Measurements from ENCODE around the gene TNFRSF6B. TPM values are rescaled to one million over a fixed set of nuclear protein-coding genes. Genes with fewer than 3 reads are reported as not detected.

Gene TNFRSF6B
- total RNA-seq, 2 donors from 2014 or later = 9.9 to 13.8 TPM

DNA sequence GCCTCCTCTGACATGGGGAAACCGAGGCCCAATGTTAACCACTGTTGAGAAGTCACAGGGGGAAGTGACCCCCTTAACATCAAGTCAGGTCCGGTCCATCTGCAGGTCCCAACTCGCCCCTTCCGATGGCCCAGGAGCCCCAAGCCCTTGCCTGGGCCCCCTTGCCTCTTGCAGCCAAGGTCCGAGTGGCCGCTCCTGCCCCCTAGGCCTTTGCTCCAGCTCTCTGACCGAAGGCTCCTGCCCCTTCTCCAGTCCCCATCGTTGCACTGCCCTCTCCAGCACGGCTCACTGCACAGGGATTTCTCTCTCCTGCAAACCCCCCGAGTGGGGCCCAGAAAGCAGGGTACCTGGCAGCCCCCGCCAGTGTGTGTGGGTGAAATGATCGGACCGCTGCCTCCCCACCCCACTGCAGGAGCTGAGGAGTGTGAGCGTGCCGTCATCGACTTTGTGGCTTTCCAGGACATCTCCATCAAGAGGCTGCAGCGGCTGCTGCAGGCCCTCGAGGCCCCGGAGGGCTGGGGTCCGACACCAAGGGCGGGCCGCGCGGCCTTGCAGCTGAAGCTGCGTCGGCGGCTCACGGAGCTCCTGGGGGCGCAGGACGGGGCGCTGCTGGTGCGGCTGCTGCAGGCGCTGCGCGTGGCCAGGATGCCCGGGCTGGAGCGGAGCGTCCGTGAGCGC is 1.6 kb downstream of the TNFRSF6B start:
- Histone ChIP-seq H3K9me3 (no peaks in the 10 kb centered on the region), H3K4me1 (peaks cover 37% of the 10 kb centered on the region), H3K4me3 (no peak overlapping the region), H3K27ac (no peak overlapping the region), H3K36me3 (replicated peaks in 1 of 2; ENCODE audit: insufficient read depth in 1 of 2, low read depth in 2 of 2) (no peaks in the 10 kb centered on the region), H3K27me3 (no peaks in the 10 kb centered on the region)
- no peak for ATAC-seq
- peak in 2 of 4 donors; percentile 5 to 11 for DNase-seq
- no peak for TF ChIP-seq POLR2A (IDR thresholded peaks at IDR 0.05)
- TF ChIP-seq, protein P1, sequence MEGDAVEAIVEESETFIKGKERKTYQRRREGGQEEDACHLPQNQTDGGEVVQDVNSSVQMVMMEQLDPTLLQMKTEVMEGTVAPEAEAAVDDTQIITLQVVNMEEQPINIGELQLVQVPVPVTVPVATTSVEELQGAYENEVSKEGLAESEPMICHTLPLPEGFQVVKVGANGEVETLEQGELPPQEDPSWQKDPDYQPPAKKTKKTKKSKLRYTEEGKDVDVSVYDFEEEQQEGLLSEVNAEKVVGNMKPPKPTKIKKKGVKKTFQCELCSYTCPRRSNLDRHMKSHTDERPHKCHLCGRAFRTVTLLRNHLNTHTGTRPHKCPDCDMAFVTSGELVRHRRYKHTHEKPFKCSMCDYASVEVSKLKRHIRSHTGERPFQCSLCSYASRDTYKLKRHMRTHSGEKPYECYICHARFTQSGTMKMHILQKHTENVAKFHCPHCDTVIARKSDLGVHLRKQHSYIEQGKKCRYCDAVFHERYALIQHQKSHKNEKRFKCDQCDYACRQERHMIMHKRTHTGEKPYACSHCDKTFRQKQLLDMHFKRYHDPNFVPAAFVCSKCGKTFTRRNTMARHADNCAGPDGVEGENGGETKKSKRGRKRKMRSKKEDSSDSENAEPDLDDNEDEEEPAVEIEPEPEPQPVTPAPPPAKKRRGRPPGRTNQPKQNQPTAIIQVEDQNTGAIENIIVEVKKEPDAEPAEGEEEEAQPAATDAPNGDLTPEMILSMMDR (IDR thresholded peaks at IDR 0.05) = no peak
- intact Hi-C loops (cut with DNase I) = no loop called here
- WGBS, 2 donors = 81 to 89% methylated on average over 35 to 40 of the region's 40 CpGs

DNA sequence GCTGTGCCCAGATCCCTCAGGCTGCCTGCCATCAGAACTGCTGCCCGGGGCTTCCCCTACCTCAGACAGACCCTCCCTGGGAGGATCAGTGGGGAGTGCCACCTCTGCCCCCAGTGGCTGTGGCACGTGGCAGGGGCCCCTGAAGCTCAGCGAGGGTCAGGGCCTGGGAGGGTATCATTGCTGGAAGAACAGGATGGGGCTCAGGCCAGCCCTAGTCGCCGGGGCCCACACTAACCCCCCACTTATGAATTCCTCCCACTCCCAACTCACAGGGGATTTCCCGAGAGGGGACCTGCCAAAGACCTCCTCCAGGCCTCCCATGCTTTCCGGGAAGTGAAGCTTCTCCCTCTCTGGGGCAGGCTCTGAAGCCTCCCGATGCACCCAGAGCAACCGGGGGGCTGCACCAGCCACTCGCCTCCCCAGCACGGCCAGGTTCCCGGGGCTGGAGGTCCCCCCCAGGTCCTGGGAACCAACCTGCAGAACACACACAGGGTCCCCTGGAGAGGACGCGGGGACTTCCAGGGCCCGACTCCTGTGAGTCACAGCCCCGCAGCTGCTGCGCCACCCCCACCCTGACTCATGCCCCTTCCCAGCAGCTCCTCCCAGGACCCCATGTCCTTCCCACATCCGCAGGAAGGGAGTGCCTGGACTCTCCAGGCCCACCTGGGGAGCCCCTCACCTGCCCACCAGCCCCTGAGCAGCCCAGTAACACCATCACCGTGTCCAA is 2.5 kb downstream of the TNFRSF6B start:
- Histone ChIP-seq H3K9me3 (no peaks in the 10 kb centered on the region), H3K36me3 (replicated peaks in 1 of 2; ENCODE audit: insufficient read depth in 1 of 2, low read depth in 2 of 2) (no peaks in the 10 kb centered on the region), H3K27ac (peak overlapping the region in 2 of 4 donors; percentile 54 to 57), H3K4me3 (no peak overlapping the region), H3K27me3 (no peaks in the 10 kb centered on the region), H3K4me1 (peaks cover 37% of the 10 kb centered on the region)
- TF ChIP-seq POLR2A (IDR thresholded peaks at IDR 0.05) = no peak
- TF ChIP-seq, protein P1 (IDR thresholded peaks at IDR 0.05) = no peak
- intact Hi-C loops (cut with DNase I) = no loop called here
- ATAC-seq (peak; percentile 41), DNase-seq (peak; percentile 7 to 59 (median 36))
- 67 to 73% methylated on average over 4 to 19 of the region's 19 CpGs for WGBS, 2 donors

- intact Hi-C loops (cut with DNase I) = loop anchor here (5.0 kb wide), 1 partner anchor 38 kb away; the partner anchor contains the start of genes LIME1 and SLC2A4RG
- Histone ChIP-seq H3K9me3 (no peaks in the 10 kb centered on the region), H3K4me1 (peaks cover 37% of the 10 kb centered on the region), H3K27ac (peak overlapping the region in 2 of 4 donors; percentile 54 to 57), H3K27me3 (no peaks in the 10 kb centered on the region), H3K36me3 (replicated peaks in 1 of 2; ENCODE audit: insufficient read depth in 1 of 2, low read depth in 2 of 2) (no peaks in the 10 kb centered on the region), H3K4me3 (no peak overlapping the region)
- 74 to 81% methylated on average over 7 to 23 of the region's 24 CpGs for WGBS, 2 donors
- DNase-seq (peak in 1 of 4 donors; percentile 12), ATAC-seq (no peak)
- TF ChIP-seq POLR2A (IDR thresholded peaks at IDR 0.05) = no peak
- TF ChIP-seq, protein P1 (IDR thresholded peaks at IDR 0.05) = no peak
Observed at GRCh38 chr20:63699466-63700198, 3.2 kb downstream of the TNFRSF6B start.

DNA sequence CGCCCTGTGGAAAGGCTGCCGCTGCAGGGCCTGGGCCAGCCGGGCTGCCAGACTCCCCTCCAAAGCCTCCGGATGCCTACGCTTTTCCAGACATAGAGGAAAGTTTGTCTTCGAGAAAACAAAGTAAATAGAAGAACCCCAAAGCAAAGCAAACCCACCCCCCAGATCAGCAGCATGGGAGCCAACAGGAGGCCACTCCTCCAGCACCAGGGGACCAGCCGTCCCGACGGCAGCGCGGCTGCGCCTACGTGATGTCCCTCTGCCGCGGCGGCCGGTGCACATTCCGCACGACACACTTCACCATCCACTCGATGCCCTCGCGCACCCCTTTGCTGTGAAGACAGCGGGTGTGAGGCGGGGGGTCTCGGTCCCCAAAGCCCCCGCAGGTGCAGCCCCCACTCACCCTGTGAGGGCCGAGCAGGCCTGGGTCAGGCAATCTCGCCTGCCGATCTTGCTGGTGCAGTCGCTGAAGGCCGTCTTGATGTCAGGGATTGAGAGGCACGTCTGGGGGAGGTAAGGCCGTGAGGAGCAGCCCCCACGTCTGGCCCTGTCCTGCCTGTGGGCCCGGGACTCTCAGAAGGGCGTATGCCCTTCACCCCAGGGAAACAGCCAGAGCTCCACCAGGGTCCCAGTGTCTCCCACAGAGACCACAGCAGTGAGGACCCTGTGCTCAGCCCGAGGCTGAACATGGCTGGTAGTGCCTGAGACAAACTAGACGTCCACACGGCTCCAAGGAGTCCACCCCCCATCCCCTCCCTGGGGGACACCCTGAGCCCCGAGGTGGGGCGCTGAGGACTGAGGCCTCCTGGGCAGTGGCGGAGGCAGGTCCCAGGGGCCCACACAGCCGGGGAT is 4.0 kb downstream of the TNFRSF6B start:
- Histone ChIP-seq H3K9me3 (no peaks in the 10 kb centered on the region), H3K27me3 (no peaks in the 10 kb centered on the region), H3K27ac (no peak overlapping the region), H3K4me3 (no peak overlapping the region), H3K36me3 (replicated peaks in 1 of 2; ENCODE audit: insufficient read depth in 1 of 2, low read depth in 2 of 2) (peaks cover 0 to 3% of the 10 kb centered on the region in 2 donors), H3K4me1 (peaks cover 37% of the 10 kb centered on the region)
- WGBS, 2 donors = 84 to 86% methylated on average over 6 to 43 of the region's 43 CpGs
- ATAC-seq (no peak), DNase-seq (no peak)
- TF ChIP-seq, protein P1 (IDR thresholded peaks at IDR 0.05) = no peak
- no peak for TF ChIP-seq POLR2A (IDR thresholded peaks at IDR 0.05)
- intact Hi-C loops (cut with DNase I) = loop anchor here (5.0 kb wide), 1 partner anchor 37 kb away; the partner anchor contains the start of genes LIME1 and SLC2A4RG
